Neuronal stem cell (in vitro differentiated cells): ENCODE data around the gene QRSL1.

ENCODE experiments used
- DNase-seq: peaks from one replicate; pipeline ENCODE4 v3.0.0-alpha.2; 2013; ENCODE audit warnings: low spot score
- H2AFZ ChIP-seq: one replicate; pipeline ENCODE4 v1.6.1; 2013; ENCODE audit warnings: mild to moderate bottlenecking, low read length, inconsistent platforms
- H2AK5ac ChIP-seq: 2 replicates; pipeline ENCODE4 v1.6.1; 2013; ENCODE audit warnings: low read depth, mild to moderate bottlenecking, inconsistent platforms, low read length, moderate library complexity, mixed read lengths
- H2BK120ac ChIP-seq: 2 replicates; pipeline ENCODE4 v1.6.1; 2013; ENCODE audit warnings: low read depth, mild to moderate bottlenecking, inconsistent platforms, low read length, moderate library complexity, mixed read lengths
- H2BK12ac ChIP-seq: one replicate; pipeline ENCODE4 v1.6.1; 2013; ENCODE audit warnings: low read length, inconsistent platforms
- H2BK15ac ChIP-seq: 2 replicates; pipeline ENCODE4 v1.6.1; 2013; ENCODE audit warnings: mild to moderate bottlenecking, low read length, inconsistent platforms, mixed read lengths
- H2BK5ac ChIP-seq: one replicate; pipeline ENCODE4 v1.6.1; 2013; ENCODE audit warnings: inconsistent platforms, mild to moderate bottlenecking, low read length, moderate library complexity
- H3K14ac ChIP-seq: one replicate; pipeline ENCODE4 v1.6.1; 2013; ENCODE audit warnings: low read length, inconsistent platforms
- H3K18ac ChIP-seq: 2 replicates; pipeline ENCODE4 v1.6.1; 2013; ENCODE audit warnings: low read length, inconsistent platforms
- H3K23ac ChIP-seq: 2 replicates; pipeline ENCODE4 v1.6.1; 2013; ENCODE audit warnings: low read depth, mild to moderate bottlenecking, mixed read lengths, low read length, inconsistent platforms; ENCODE audit not compliant: poor library complexity
- H3K27ac ChIP-seq: replicated peaks from 3 replicates; pipeline ENCODE4 v1.5.1; 2013; ENCODE audit warnings: low read length, inconsistent platforms
- H3K27me3 ChIP-seq, 3 experiments: 2 replicates each; pipeline ENCODE4 v1.6.1; 2013; ENCODE audit warnings: low read length in 3 of 3, mild to moderate bottlenecking in 2 of 3, inconsistent platforms in 1 of 3, low read depth in 1 of 3, mixed read lengths in 1 of 3, moderate library complexity in 1 of 3; ENCODE audit not compliant: control insufficient read depth in 3 of 3, insufficient read depth in 3 of 3
- H3K36me3 ChIP-seq, 2 donors: replicated peaks in 1 of 2; 2 replicates each; pipeline ENCODE4 v1.6.1; 2013; ENCODE audit warnings: low read length in 2 of 2; ENCODE audit not compliant: control insufficient read depth in 2 of 2, insufficient read depth in 2 of 2
- H3K4ac ChIP-seq: 2 replicates; pipeline ENCODE4 v1.6.1; 2013; ENCODE audit warnings: inconsistent platforms, mild to moderate bottlenecking, low read length, moderate library complexity
- H3K4me1 ChIP-seq, 2 donors: 1 replicate in 1 of 2; 2 replicates in 1 of 2; pipeline ENCODE4 v1.6.1; 2013; ENCODE audit warnings: low read length in 2 of 2, low read depth in 1 of 2; ENCODE audit not compliant: control insufficient read depth in 2 of 2, insufficient read depth in 1 of 2
- H3K4me2 ChIP-seq: one replicate; pipeline ENCODE4 v1.6.1; 2013; ENCODE audit warnings: mild to moderate bottlenecking, low read length, inconsistent platforms; ENCODE audit not compliant: insufficient read depth, poor library complexity, severe bottlenecking
- H3K4me3 ChIP-seq, 2 donors: 2 replicates each; pipeline ENCODE4 v1.5.1; 2013; ENCODE audit warnings: low read length in 2 of 2, mild to moderate bottlenecking in 2 of 2, inconsistent platforms in 1 of 2, moderate library complexity in 1 of 2
- H3K79me1 ChIP-seq: one replicate; pipeline ENCODE4 v1.6.1; 2013; ENCODE audit warnings: low read depth, mild to moderate bottlenecking, inconsistent platforms, low read length, moderate library complexity
- H3K9ac ChIP-seq: one replicate; pipeline ENCODE4 v1.6.1; 2013; ENCODE audit warnings: mild to moderate bottlenecking, low read depth, low read length, inconsistent platforms; ENCODE audit not compliant: poor library complexity
- H3K9me3 ChIP-seq, 2 donors: replicated peaks in 1 of 2; 2 replicates each; pipeline versions ENCODE3 to v1.6.1; 2013; ENCODE audit warnings: low read length in 2 of 2, mild to moderate bottlenecking in 2 of 2, inconsistent platforms in 1 of 2, low read depth in 1 of 2, mixed read lengths in 1 of 2, moderate library complexity in 1 of 2; ENCODE audit not compliant: control insufficient read depth in 2 of 2, insufficient read depth in 1 of 2
- H4K8ac ChIP-seq: one replicate; pipeline ENCODE4 v1.6.1; 2013; ENCODE audit warnings: low read depth, mild to moderate bottlenecking, inconsistent platforms, low read length, moderate library complexity
- H4K91ac ChIP-seq: one replicate; pipeline ENCODE4 v1.6.1; 2013; ENCODE audit warnings: low read length, low read depth, mild to moderate bottlenecking, inconsistent platforms; ENCODE audit not compliant: poor library complexity
- WGBS, 2 donors: extraction: QIAGEN DNeasy Blood & Tissue Kit; methylation state at CpG; one replicate each; pipeline ENCODE4 v1.1.7; 2013; ENCODE audit warnings: missing lambda C conversion rate in 2 of 2, mixed read lengths in 1 of 2; ENCODE audit not compliant: insufficient read length in 2 of 2, insufficient replicate concordance in 1 of 2; ENCODE audit errors: extremely low coverage in 2 of 2; 5-methylcytosine and 5-hydroxymethylcytosine counted together

QRSL1 gene

GRCh38 chr6:106618324-106618723, 11.1 kb upstream of the QRSL1 start:
- no CpG with 5 or more reads among the region's 3 CpGs for WGBS, 2 donors
- Histone ChIP-seq H2BK15ac (no peak overlapping the region), H2BK12ac (no peak overlapping the region), H4K91ac (no peak overlapping the region), H3K14ac (no peak overlapping the region), H2BK5ac (no peak overlapping the region), H3K36me3 (peaks cover 3 to 15% of the 10 kb centered on the region in 2 donors), H3K23ac (no peak overlapping the region), H2AK5ac (no peak overlapping the region), H3K4me2 (no peak overlapping the region), H3K9ac (no peak overlapping the region), H3K27ac (no peak overlapping the region), H2AFZ (no peak overlapping the region), H3K27me3 (no peaks in the 10 kb centered on the region), H3K4ac (no peak overlapping the region), H3K9me3 (peaks cover 2 to 7% of the 10 kb centered on the region in 2 donors), H3K18ac (no peak overlapping the region), H3K4me3 (no peak overlapping the region), H4K8ac (no peak overlapping the region), H2BK120ac (no peak overlapping the region), H3K79me1 (no peaks in the 10 kb centered on the region), H3K4me1 (no peaks in the 10 kb centered on the region)
- DNase-seq, result no peak

DNA sequence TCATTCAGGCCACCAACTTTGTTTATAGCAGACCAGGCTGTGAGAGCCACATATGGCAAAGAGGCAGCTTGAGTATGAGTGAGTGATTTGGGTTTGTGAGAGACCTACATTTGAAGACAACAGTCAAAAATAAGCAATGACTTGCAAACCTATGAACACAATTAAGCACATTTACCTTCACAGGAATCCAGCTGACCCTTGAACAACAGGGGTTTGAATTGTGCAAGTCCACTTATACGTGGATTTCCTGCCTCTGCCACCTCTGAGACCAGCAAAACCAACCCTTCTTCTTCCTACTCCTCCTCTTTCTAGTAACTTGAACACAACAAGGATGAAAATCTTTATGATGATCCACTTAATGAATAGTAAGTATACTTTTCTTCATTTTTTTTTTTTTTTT, 10.2 kb upstream of the QRSL1 start:
- no peak for DNase-seq

GRCh38 chr6:106620931-106621672, 8.3 kb upstream of the QRSL1 start:
- H2BK12ac ChIP-seq, result no peak overlapping the region
- no peak overlapping the region for H2BK120ac ChIP-seq
- peaks cover 3 to 14% of the 10 kb centered on the region in 2 donors for H3K36me3 ChIP-seq
- H3K4me2 ChIP-seq, result no peak overlapping the region
- H3K4me3 ChIP-seq, result no peak overlapping the region
- no peak overlapping the region for H3K14ac ChIP-seq
- H3K4ac ChIP-seq, result no peak overlapping the region
- H3K9ac ChIP-seq, result no peak overlapping the region
- peaks cover 2 to 7% of the 10 kb centered on the region in 2 donors for H3K9me3 ChIP-seq
- H3K27me3 ChIP-seq, result no peaks in the 10 kb centered on the region
- H3K18ac ChIP-seq, result no peak overlapping the region
- no peak overlapping the region for H3K27ac ChIP-seq
- H3K4me1 ChIP-seq, result no peaks in the 10 kb centered on the region
- DNase-seq, result no peak
- H3K23ac ChIP-seq, result no peak overlapping the region
- H2BK5ac ChIP-seq, result no peak overlapping the region
- H3K79me1 ChIP-seq, result peaks cover 3% of the 10 kb centered on the region
- H2AK5ac ChIP-seq, result no peak overlapping the region
- no peak overlapping the region for H4K91ac ChIP-seq
- no CpG with 5 or more reads among the region's 3 CpGs for WGBS, 2 donors
- H2AFZ ChIP-seq, result no peak overlapping the region
- no peak overlapping the region for H2BK15ac ChIP-seq
- H4K8ac ChIP-seq, result no peak overlapping the region

More for the DNA sequence above, 10.2 kb upstream of the QRSL1 start:
- no peak overlapping the region for H3K23ac ChIP-seq
- H3K27ac ChIP-seq, result no peak overlapping the region
- no peak overlapping the region for H3K9ac ChIP-seq
- no peak overlapping the region for H2BK15ac ChIP-seq
- no peak overlapping the region for H2BK12ac ChIP-seq
- H3K4me3 ChIP-seq, result no peak overlapping the region
- peaks cover 3 to 15% of the 10 kb centered on the region in 2 donors for H3K36me3 ChIP-seq
- no peaks in the 10 kb centered on the region for H3K79me1 ChIP-seq
- H3K9me3 ChIP-seq, result peaks cover 2 to 7% of the 10 kb centered on the region in 2 donors
- no peaks in the 10 kb centered on the region for H3K27me3 ChIP-seq
- no peak overlapping the region for H2AK5ac ChIP-seq
- H3K4me1 ChIP-seq, result no peaks in the 10 kb centered on the region
- no peak overlapping the region for H3K4ac ChIP-seq
- H3K14ac ChIP-seq, result no peak overlapping the region
- no peak overlapping the region for H2BK120ac ChIP-seq
- WGBS, 2 donors, result no CpG with 5 or more reads among the region's 1 CpG
- H2AFZ ChIP-seq, result no peak overlapping the region
- no peak overlapping the region for H2BK5ac ChIP-seq
- H4K91ac ChIP-seq, result no peak overlapping the region
- no peak overlapping the region for H4K8ac ChIP-seq
- H3K18ac ChIP-seq, result no peak overlapping the region
- no peak overlapping the region for H3K4me2 ChIP-seq

GRCh38 chr6:106622412-106622811, 7.0 kb upstream of the QRSL1 start:
- Histone ChIP-seq H3K4me3 (no peak overlapping the region), H2BK15ac (no peak overlapping the region), H2AFZ (no peak overlapping the region), H3K18ac (no peak overlapping the region), H3K23ac (no peak overlapping the region), H3K4me1 (no peaks in the 10 kb centered on the region), H4K8ac (no peak overlapping the region), H3K27me3 (no peaks in the 10 kb centered on the region), H3K36me3 (peaks cover 3 to 10% of the 10 kb centered on the region in 2 donors), H2AK5ac (no peak overlapping the region), H3K14ac (no peak overlapping the region), H3K27ac (no peak overlapping the region), H2BK120ac (no peak overlapping the region), H2BK5ac (no peak overlapping the region), H3K4me2 (no peak overlapping the region), H3K9me3 (peaks cover 2 to 7% of the 10 kb centered on the region in 2 donors), H3K4ac (no peak overlapping the region), H4K91ac (no peak overlapping the region), H2BK12ac (no peak overlapping the region), H3K79me1 (peaks cover 3% of the 10 kb centered on the region), H3K9ac (no peak overlapping the region)
- WGBS, 2 donors, result no CpG with 5 or more reads among the region's 8 CpGs
- no peak for DNase-seq
